NCI-H526 treated with DMSO at 0.1 percent for 48 hours (cell line): ENCODE measurements around the gene ATXN2L.
"Not testable (repeated sequence)": the region's sequence is repeated elsewhere in the genome, so short reads cannot be mapped to it uniquely, and the experiment has no call there.

Source experiments
- DNase-seq: peaks from one replicate; lab custom pipeline; 2025; lab: John Stamatoyannopoulos, UW

ATXN2L gene

DNA sequence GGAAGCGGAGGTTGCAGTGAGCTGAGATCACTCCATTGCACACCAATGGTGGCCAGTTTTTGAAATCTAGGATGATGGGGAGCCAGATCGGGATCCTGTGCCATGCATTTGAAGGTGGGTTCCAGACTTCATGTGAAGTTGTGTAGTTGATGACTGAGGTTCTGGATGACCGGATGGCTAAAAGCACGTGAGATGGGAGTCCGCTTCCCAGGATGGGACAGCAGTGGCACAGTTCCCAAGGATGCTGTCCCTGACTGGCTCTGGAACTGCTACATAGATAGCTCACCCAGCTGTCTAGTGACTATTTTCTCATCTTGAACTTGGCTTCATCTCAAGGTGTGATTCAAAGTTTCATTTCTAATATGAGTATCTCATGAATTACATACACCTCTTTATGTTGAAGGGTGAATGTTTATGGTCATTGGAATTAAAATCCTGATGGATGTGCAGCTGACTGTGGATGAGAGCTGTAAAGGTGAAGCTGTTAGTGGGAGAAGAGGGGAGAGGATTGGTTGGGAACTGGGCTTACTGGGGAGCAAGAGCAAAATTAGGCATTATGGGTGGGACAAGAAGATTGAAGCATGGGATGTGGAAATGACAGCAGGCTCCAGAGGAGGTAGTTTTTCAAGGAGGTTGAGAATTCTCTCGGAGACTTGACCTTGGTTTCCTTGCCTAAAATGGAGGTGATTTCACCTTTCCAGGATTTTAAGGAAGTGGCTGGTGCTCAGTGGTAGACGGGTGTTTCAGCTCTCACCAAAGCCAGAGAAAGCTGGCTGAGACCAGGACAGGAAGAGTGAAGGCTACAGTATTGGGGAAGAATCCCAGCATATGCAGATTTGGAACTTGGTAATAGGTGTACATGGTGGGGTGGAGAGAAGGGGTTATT is 15.1 kb downstream of the ATXN2L start:
- no peak for DNase-seq

DNA sequence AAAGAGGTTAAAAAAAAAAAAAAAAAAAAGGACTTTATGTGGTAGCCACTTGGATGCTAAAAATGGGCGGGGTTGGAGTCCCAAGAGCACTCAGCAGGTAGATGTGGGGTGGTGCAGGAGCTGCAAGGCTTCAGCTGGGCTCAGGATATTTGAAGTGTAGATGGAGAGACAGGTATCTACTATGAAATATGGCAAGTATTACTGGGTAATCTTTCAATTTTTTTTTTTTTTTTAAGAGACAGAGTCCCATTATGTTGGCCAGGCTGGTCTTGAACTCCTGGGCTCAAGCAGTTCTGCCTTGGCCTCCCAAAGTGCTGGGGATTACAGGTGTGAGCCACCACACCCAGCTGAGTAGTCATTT is 15.7 kb downstream of the ATXN2L start:
- no peak for DNase-seq

DNA sequence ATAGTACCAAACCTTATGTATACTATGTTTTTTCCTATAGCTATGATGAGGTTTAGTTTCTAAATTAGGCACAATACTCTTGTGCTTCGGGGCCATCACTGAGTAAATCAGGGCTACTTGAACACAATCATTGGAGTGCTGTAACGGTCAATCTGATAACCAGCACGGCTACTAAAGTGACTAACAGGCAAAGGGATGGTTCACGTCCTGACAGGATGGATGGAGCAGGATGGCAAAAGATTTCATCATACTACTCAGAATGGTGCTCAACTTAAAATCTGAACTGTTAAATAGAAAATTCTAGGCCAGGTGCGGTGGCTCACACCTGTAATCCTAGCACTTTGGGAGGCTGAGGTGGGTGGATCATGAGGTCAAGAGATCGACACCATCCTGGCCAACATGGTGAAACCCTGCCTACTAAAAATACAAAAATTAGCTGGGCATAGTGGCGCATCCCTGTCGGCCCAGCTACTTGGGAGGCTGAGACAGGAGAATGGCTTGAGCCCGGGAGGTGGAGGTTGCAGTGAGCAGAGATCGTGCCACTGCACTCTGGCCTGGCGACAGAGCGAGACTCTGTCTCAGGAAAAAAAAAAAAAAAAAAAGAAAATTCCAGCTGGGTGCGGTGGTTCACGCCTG is 16.3 kb downstream of the ATXN2L start:
- DNase-seq, result no peak

DNA sequence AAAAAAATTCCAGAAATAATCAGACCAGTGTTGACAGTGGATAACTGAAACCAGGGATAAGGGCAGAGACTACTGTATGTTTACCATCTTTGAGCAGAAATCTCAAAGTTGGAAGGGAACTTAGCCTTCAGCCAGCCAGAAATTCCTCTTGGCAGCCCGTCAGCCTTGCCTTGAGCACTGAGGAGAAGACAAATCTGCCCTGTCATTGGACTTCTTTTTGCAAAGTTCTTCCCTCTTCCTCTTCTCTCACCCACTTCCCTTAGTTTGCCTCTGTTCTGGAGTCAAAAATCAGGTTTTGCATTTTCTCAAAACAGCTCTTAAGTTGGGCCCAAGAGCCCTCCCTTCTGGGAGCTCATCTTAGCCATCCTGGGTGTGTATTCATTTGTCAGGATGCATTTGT is 17.1 kb downstream of the ATXN2L start:
- DNase-seq, result no peak

DNA sequence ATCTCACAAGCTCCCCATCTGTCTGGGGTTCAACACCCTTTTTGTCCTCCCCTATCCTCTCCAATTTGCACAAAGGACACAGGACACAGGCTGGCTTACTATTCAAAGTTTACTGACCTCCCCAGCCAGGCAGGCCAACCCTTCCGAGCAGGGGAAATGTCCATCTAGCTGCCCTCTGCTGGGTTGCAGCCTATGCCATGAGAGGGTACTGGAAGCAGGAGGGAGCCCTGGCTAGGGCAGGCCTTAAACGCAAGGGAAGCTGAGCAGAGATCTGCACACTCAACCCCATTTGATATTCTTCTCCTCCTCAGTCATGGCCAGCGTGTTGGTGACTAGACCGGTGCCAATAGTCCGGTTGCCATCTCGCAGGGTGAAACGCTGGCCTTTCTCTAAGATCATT is 19.9 kb downstream of the ATXN2L start:
- DNase-seq, result no peak

DNA sequence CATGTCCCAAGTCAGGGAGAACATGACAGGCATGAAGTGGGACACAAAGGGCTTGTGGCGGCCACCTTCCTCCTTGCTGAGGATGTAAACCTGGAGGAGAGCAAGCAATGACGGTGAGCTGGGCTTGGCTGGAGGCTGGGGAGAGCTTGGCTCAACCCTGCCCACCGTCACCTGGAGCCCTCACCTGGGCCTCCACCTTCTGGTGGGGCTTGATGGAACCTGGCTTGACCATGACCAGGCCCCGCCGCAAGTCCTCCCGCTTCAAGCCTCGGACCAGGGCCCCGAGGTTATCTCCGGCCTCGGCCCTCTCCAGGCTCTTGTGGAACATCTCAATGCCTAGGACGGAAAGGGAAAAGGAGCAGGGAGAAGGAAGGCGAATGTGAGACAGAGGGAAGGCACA is 21.0 kb downstream of the ATXN2L start:
- DNase-seq, result no peak

DNA sequence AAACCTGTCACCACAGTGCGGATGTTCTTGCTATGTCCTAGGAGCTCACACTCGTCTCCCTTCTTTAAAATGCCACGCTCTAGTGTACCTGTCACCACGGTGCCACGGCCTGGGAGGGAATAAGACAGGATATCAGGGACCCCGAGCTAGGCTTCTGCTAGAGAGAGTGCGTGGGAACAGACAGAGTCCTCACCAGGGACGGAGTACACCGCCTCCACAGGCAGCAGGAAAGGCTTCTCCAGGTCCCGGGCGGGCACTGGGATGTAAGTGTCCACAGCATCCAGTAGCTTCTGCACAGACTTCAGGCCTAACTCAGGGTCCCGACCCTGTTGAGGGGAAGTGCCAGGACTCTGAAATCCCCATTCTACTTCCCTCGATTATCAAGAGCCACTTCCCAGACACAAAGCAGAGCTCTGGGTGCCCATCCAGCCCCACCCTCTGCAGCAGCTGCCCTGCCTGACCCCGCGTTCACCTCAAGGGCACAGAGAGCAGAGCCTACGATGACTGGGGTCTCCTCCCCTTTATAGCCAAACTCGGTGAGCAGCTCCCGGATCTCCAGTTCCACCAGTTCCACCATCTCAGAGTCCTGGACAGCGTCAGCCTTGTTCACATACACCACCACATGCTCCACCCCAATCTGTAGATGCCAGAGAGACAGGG is 21.6 kb downstream of the ATXN2L start:
- DNase-seq, result no peak

DNA sequence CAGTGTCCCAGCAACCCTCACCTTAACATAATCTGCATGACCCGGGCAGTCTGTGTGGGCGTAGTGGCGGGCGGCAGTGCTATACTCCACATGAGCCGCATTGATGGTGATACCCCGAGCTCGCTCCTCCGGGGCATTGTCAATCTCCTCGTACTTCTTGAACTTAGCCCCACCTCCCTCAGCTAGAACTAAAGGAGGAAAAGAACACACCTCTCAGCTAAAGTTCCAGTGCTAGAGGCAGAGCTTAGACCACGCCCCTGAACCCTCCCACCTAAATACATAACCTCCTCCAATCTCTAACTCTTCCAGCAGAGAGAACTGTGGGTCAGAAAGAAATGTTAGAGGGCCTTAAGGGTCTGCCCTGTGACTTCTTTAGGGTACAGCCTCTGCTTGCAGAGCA is 22.5 kb downstream of the ATXN2L start:
- DNase-seq, result no peak

DNA sequence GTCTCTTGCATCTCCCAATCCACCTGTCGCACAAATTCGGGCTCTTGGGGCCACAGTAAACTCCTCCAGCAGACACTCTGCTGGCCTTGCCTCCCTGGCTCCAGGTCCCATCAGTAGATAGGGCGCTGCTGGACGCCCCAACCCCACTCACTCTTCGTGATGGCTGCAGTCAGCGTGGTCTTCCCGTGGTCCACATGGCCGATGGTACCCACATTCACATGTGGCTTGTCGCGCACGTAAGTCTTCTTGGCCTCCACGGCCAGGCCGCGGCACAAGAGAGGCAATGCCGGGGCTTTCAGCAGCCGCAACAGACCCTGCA is 22.9 kb downstream of the ATXN2L start:
- DNase-seq, result no peak

DNA sequence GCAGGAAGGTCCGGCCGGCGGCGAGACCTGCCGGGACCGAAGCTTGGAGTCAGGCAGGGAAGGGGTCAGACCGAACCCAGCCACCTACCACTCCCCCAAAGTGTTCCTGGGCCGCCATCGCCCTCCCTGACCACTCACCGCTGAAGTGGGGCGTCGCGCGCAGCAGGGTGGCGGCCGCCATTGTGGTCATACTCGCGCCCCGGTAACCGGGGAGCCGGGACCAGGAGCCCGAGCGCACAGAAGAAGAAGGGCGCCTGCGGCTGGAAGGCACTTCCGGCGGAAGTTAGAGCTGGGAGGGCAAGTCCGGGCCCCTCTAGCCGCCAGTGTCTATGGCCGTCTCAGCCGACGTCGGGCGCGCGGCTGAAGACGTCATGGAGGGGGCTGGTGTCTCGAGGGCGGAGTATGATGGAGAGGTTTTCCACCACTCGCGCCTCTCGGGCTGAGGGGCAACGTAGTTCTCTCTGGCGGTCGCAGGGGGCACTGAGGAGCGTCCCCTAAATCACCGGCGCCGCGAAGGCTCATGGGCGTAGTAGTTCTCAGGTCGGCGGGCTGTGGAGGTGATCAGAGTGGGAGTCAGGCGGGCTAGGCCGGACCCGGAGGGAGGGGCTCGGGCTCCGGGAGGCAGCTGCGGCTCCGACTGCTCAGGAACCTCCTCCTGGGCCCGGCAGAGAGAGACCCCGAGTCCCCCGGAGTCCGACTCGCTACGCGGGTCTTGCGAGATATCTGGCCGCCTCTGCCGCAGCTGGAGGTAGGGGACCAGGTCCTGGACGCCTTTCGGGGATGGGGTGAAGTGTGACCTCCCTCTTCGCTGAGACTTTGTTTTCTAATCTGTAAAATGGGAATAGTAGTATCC is 23.5 kb downstream of the ATXN2L start, which contains the start of gene TUFM:
Gene TUFM (minus strand): TSS at position 269 of the 853 bp plus-strand sequence. CDS start 79 bp downstream, at position 190.
- DNase-seq, result peak; percentile 95

DNA sequence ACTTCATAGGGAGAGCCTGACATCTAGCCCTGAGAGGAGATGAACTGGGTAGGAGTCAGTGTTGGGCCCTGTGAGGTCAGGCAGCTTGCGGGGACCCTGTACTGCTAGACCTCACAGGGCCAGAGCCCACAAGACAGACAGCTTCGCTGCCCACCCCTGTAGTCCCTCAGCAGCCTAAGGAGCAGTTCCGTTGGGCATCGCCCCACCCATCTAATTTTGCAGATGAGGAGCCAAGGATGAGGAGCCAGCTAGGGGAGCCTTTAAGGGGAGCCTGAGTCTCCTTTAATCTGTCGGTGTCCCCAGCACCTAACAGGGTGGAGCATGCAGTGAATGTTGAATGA is 24.1 kb downstream of the ATXN2L start:
- no peak for DNase-seq

DNA sequence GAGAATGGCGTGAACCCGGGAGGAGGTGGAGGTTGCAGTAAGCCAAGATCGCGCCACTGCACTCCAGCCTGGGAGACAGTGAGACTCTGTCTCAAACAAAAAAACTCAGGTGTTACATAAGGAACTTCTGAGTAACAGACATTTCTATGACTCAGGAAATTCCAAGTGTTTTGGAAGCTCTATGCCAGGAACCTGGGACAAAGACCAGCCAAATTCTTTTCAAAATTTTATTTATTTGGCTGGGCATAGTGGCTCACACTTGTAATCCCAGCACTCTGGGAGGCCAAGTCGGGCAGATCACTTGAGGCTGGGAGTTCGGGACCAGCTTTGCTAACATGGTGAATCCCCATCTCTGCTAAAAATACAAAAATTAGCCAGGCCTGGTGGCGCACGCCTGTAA is 35.6 kb downstream of the ATXN2L start:
- no peak for DNase-seq

DNA sequence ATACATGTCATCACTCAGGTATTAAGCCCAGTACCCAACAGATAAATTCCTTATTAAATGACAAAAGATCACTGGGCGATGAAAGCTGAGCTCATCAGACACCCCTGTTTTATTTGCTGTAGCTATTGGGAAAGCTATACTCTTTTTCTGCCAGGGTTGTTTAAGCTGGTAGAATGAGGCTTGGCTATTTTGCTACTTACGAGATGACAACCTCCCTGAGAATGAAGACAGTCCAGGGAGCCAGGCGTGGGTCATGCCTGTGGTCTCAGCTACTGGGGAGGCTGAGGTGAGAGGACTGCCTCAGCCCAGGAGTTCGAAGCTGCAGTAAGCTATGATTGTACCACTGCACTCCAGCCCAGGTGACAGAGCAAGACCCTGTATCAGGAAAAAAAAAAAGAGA is 36.5 kb downstream of the ATXN2L start:
- no peak for DNase-seq

DNA sequence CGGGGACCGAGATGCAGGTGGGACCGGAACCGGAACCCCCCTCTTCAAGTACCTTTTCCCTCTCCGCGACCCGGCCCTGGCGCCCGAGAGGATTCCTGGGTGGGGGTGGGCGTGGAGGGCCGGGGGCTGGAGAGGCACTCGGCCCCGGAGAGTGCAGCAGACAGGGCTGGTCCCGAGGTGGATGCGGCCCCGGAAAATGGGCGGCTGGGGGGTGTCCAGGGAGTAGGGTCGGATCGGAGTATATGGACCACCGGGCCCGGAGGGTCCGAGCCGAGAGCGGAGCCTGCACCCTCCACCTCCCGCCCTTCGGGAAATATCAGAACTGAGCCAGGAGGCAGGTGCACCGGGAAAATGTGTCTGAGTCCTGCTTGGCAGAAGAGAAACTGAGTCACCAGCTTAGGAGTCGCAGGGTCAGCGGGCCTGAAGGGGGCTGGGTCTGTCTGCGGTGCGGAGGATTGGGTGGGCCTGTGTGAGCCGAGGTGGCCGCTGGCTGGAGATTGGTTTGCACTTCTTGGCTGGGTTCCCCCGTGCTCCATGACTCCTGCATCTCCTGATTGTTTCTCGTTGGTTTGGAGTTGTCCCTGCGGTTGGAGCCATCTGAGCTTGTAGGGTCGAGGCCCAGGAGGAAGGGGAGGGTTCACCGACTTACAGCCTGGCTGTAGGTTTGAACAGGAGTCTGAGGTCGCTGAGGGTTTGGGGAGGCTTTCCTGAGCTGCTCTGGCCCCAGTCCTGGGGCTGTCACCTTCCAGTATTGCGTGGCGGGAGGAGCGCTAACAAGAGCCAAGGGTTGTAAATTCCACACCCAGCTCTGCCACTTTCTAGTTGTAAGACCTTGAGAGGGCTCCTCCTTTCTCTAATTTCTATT is 41.4 kb downstream of the ATXN2L start:
- no peak for DNase-seq

DNA sequence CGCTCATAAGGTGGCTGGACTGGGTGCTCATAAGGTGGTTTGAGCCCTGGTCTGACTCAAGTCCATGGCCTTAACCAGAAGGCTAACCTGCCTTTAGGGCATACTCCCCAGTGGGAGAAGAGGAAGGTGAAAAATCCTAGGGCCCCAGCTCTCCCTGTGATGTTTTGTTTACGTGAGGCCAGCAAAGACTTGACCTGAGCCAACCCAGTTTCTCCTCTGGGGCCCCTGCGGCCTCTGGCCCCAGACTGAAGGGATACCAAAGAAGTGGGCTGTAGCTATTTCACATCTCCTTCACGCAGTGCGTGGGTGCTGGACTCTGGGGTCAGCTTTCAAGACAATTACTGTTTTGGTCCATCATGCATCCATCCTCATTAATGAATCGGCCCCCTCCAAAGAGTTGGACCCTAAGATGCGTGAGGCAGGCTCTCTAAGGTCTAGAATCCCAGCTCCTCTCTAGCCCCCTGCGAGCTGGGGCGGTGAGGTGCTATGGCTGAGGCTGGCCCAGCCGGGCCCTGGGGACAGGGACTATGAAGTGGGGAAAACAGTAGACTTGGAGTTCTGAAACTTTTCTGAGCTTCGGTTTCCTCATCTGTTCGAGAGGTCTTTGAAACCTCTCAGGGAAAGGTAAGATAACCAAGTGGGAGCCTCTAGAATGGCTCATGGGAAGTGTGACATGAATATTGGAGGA is 42.3 kb downstream of the ATXN2L start:
- DNase-seq, result no peak

DNA sequence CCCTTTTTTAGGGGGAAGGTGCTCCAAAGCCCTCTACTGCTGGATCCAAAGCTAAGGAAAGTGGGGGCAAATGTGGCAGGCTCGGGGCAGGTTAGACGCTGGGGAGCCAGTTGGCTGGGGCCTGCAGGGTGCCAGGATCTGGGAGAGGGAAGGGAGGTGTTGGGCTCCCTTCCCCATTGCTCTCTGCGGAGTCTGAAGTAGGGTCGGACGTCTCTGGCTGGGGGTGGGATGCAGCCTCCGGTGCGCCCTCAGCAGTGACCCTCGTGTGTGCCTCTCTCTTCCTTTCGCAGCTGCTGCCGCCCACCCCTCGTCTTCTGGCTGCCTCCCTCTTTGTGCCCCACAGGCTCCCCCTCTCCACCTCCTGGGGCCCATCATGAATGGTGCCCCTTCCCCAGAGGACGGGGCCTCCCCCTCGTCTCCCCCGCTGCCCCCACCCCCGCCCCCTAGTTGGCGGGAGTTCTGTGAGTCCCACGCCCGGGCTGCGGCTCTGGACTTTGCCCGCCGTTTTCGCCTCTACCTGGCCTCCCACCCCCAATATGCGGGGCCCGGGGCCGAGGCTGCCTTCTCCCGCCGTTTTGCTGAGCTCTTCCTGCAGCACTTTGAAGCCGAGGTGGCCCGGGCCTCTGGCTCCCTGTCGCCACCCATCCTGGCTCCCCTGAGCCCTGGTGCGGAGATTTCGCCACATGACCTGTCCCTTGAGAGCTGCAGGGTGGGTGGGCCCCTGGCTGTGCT is 43.1 kb downstream of the ATXN2L start:
- DNase-seq, result no peak

DNA sequence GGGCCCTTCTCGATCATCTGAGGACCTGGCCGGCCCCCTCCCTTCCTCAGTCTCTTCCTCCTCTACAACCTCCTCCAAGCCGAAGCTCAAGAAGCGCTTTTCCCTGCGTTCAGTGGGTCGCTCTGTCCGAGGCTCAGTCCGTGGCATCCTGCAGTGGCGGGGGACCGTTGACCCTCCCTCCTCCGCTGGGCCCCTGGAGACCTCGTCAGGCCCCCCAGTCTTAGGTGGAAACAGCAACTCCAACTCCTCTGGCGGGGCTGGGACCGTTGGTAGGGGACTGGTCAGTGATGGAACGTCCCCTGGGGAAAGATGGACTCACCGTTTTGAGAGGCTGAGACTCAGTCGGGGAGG is 43.6 kb downstream of the ATXN2L start:
- no peak for DNase-seq

DNA sequence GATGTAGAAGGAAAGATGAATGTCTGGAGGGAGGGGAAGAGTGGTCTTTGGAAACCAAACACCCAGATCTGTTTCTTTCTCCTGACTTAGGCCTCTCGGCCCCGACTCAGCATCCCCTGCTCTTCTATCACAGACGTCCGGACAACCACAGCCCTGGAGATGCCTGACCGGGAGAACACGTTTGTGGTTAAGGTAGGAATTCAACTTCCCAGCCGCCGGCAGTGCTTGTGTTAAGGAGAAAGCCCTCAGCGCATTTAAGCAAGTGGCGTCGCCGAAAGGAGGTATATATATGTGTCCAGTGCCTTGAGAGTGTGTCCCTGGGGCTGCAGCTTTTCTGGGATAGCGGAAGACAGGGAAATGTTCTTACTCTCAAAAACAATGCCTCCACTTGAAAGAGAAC is 44.4 kb downstream of the ATXN2L start:
- no peak for DNase-seq

DNA sequence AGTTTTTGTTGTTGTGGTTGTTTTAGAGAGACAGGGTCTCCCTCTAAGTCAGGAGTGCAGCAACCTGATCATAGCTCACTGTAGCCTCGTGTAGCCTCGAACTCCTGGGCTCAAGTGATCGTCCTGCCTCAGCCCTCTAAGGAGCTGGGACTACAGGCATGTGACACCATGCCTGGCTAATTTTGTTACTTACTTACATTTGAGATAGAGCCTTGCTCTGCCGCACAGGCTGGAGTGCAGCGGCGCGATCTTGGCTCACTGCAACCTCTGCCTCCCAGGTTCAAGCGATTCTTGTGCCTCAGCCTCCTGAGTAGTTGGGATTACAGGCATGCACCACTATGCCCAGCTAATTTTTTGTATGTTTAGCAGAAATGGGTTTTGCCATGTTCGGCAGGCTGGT is 44.8 kb downstream of the ATXN2L start:
- DNase-seq, result not testable (repeated sequence)

DNA sequence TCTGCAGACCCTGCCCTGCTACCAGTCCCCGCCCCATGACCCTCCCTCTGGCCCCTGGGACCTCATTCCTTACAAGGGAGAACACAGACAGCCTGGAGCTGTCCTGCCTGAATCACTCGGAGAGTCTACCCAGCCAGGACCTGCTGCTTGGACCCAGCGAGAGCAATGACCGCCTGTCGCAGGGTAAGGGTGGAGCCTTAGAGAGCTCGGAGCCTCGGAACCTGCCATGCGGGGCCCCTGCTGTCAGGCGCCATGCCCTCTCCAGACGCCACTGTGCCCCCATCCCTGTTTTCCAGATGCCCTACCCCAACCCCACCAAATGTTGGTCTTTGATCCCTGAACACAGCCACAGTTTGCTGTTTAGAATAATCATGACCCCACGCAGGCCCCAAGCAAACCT is 46.4 kb downstream of the ATXN2L start:
- DNase-seq, result no peak
